GM23338 (cell line): ENCODE measurements around the gene KCNA2.

Source experiments
- POLR2AphosphoS5 ChIP-seq: IDR thresholded peaks from 2 replicates; pipeline ENCODE4 v1.6.1; 2016; ENCODE audit warnings: antibody characterized with exemption, low read depth
- TF ChIP-seq, protein P1 (sequence below), 2 experiments: fragments of 200-600 bp in 1 of 2; sonication (generic) in 1 of 2; conservative IDR thresholded peaks; 2 replicates each; pipeline versions ENCODE4 v1.5.1 to v1.6.1; 2016 to 2017; ENCODE audit warnings: antibody characterized with exemption in 2 of 2, low read depth in 2 of 2, mild to moderate bottlenecking in 2 of 2, moderate library complexity in 1 of 2

DNA sequence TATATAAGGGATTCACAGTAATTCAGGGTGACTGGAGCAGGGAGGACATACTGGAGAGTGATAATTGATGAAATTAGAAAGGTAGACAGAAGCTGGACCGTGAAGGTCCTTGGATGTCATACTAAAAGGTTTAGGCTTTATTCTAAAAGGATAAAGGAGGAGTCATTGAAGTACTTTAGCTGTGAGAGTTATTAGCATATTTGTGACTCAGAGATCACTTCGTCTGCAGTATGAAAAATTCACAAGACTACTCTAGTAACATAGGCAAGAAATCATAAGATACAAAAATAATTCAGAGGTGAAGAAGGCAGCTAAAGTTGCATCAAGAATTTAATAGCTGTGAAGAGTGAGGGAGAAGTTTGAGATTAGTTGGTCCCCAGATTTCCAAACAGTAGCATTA, 42.3 kb upstream of the KCNA2 start:
- TF ChIP-seq POLR2AphosphoS5 = no peak
- TF ChIP-seq, protein P1, sequence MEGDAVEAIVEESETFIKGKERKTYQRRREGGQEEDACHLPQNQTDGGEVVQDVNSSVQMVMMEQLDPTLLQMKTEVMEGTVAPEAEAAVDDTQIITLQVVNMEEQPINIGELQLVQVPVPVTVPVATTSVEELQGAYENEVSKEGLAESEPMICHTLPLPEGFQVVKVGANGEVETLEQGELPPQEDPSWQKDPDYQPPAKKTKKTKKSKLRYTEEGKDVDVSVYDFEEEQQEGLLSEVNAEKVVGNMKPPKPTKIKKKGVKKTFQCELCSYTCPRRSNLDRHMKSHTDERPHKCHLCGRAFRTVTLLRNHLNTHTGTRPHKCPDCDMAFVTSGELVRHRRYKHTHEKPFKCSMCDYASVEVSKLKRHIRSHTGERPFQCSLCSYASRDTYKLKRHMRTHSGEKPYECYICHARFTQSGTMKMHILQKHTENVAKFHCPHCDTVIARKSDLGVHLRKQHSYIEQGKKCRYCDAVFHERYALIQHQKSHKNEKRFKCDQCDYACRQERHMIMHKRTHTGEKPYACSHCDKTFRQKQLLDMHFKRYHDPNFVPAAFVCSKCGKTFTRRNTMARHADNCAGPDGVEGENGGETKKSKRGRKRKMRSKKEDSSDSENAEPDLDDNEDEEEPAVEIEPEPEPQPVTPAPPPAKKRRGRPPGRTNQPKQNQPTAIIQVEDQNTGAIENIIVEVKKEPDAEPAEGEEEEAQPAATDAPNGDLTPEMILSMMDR (conservative IDR thresholded peaks at IDR 0.05; ENCODE audit: low read depth in 2 of 2) = no peak
